T-helper 9 cell (primary cell): Measurements from ENCODE around the gene HOXA4.

Source experiments
- DNase-seq: peaks from one replicate; pipeline ENCODE4 v3.0.0-alpha.2; 2020

Gene HOXA4

DNA sequence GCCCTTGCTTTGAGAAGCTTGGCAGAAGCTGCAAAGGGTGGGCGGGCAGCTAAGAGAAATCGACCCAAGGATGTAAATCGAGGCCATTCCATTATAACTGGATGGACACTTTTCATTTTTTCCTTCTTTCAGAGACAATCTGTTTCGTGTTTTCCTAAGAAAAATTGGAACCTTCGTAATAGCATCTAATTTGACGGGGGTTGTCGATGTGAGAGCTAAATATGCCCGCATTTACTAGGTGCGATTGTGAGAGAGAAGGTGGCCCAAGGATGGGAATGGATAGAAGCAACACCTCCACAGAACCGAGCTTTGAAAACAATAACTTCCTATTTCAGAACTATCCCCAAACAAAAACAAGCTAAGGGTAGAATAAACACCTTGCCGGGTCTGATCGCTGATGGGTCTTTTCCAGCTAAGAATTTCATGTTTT is 848 bp upstream of the HOXA4 start:
- DNase-seq: no peak

DNA sequence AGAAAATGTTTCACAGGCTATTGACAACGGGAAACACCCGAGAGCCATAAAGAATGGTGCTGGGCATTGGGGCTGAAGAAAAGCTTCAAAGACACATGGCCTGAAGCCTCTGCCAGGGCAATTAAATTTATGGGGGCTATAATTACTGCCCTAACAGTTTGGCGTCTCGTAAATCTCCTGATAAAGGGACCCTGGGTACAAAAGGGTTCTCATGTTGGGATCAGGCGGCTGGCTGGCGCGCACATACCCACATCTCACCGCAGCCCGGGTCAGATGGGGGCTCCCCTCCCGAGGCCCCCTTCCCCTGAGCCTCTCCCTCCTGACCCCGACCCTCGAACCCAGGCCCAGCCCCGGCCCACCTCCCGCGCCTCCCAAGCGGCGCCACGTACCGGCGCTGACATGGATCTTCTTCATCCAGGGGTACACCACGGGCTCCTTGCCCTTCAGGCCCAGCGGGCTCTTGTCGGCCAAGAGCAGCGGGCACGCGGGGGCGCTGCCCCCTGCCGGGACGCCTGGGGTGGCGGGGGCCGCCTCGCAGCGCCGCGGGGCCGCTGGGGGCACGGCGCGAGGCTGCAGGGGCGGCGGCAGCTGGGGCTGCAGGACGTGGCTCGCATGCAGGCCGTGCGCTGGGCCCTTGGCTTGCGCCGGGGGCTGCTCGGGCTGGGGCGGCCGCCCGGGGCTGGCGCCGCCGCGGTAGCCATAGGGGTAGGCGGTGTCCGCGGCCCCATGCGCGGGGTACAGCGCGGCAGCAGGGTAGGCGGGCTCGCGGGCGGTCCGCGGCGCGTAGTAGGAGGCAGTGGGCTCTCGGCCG is 623 bp downstream of the HOXA4 start:
- no peak for DNase-seq

DNA sequence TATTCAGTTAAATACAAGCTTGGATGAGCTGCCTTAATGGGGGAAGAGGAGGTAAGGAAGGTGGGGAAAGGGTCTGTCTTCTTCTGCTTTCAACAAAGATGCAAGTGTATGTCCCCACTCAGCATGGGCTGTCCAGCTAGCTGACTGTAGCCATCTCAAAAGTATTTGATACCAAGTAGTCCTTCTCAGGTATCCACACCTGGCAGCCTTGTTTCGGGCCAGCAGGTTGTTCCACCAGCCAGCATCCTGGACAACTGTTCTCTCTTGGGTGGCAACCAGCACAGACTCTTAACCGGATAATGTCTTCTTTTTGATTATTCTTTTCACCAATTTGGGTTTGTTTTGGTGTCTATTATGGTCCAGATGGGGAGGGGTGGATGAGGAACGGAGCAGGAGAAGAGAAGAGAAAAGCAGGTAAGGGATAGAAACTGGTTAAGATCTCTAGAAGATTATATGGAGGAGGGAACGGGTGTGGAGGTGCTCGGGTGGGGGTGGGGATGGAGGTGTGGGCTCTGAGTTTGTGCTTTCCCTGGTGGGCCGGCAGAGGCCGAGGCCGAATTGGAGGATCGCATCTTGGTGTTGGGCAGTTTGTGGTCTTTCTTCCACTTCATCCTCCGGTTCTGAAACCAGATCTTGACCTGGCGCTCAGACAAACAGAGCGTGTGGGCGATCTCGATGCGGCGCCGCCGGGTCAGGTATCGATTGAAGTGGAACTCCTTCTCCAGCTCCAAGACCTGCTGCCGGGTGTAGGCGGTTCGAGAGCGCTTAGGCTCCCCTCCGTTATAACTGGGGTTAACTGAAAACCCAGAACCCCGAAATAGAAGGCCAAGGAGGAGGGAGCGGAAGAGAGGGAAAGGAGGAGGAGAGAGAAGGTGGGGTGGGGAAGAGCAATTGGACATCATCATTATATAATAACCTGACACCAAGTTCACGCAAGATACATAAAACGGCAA is 1.5 kb downstream of the HOXA4 start:
- DNase-seq: no peak

DNA sequence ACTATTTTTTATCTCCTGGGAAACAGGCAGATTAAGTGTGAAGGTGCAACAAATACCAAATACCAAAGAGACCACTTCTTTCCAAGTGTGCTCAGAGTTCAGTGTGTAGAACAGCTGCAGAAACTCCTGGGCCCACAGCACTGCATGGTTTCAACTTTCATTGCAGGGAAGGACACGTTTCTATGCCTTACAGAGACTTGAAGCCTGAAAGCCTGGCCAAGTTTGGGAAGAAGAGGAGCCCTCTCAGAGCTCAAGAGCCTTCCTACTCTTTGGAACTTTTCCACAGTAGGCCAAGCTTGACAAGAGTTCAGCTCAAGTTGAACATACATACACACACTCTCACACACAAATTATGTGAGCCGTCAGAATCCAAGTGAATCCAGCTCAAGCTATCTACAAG is 2.5 kb downstream of the HOXA4 start:
- no peak for DNase-seq

DNA sequence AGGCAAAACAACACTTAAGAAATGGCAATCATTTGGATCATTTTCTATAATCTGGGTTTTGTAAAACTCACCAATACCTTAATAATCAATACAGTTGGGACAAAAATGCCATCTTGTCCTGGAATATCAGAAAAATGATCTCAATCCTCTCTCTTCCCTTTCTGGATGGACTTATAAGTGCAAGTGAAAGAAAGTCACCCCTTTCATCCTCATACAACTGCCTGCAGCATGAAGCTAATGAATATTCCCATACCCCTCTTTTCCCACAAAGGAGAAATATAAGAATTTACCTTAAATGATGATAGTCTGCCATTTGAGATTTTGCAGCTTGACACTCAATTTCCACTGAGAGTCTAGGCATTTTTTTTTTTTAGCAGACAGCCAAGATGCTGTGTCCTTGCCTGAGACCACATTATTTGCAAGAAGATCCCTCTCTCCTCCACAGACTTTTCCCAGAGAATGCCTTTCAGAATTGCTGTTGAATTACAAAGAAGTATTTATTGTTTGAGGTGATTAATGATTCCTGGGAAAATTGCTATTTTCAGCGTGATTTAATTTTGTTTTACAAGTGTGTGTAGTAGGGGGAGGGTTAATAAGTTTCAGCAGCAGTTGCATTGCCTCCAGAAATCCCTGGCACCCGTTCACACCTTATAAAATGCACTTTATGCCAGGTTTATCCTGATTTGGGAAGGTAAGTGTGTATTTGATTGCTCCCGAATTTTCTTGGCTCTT is 3.8 kb downstream of the HOXA4 start:
- DNase-seq: no peak

DNA sequence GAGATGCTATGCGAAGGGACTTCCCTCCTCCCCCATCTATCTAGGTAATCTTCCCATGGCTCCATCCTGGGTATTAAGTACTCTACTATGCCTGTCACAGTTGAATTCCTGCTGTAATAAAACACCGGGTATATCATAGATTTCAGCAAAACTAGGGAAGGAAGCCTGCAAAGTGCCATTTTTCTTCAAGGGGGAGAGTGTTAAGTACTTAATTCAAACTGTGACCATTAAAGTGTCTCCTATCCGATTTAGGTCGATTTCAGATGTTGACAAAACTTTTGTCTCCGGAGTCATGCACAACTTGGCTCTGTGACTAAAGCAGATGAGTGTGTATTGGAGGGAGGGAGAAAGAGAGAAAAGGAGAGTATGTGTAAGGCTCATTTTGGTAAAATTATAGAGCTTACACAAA is 4.6 kb downstream of the HOXA4 start:
- DNase-seq: no peak

DNA sequence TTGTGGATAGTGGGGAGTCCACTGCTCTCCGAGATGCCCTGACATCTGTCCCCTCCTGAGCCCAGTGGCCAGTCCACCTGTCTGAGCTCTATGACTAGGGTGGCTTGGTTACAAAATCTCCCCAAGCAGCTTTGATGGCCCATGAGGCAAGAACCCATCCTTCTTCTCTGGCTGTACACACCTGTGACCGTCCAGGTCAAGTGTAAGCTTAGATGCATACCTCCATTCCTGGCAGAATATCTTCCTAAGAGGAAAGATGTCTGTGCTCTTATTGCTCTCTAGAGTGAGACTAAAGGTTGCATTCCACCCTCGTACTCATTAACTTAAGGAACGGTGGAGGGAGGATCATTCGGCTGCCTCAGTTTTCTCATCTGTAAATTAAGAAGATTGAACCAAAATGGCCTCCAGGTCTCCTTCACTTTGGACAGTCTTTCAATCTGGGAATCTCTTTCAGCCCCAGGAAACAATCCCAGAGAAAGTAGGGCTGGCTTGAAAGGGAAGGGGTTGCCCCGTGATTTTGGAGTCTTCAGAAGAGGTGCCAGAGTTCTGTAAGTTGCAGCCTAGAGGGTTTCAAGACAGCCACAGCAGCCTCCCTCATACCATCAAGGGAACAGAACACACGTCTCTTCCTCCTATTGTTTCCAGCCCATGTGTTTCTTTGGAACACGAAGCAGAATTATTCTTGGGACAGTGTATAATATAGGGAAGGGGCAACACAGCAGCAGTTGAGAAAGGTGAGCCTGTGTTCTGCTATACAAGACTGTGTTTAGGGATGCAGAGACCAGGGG is 5.5 kb downstream of the HOXA4 start:
- DNase-seq: no peak

DNA sequence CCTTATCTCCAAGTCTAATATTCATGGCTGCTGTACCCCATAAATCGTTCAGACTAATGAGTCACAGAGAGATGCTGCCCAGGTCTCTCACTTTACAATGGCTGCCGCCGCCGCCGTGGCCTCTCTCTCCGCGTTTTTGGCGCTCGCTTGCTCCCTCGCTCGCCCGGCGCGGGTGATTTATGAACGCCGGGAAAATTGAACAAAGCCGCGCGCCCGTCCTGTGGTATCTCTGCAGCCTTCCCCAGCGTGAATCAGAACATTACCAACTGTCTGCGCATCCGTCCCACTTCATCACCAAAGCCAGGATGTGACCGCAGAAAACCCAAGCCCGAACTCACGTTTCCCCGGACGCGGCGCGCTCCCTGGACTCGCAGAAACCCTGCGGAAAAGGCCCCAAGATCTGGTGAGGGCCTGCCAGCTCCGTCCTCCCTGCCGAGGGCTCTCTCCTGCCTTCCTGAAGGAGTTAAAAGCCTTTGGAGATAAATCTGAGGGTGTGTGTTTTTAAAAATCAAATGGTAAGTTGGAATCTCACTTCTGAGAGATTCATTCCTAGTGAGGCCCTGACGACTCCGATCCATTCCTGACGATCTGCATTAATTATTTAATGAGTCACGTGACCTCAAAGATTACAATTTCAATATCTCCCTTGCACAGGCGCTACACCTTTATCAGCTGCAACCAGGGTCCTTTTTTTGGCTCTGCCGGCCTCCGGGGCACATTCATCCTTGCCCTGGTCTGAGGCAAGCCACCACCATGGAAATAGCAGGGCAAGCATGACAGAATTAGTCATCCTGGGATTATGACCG is 6.3 kb downstream of the HOXA4 start:
- DNase-seq: no peak

DNA sequence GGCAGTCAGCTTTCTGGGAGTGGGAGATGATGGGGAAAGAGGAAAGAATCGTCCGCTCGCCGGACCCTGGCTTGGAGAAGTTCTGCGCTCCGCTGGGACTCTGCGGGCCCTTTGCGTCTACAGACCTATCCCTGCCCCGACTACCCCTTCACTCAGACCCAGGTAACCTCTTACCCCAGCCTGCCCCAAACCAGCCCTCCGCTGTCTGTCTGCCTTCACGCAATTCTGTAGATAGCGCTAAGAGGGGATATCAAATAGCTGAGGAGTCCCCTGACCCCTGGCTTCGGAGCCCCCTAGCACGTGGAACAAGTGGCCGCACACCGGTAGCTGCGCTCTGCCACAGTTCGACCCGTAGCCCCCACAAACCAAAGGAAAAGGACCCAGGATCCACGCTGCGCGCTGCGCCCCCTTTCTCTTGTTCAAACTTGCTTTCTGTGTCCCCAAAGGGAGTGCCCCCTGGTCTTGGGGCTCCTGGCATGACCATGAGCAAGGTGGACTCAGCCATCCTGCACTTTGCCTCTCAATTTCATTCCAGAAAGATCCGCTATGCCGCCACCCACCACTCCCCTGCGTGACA is 7.0 kb downstream of the HOXA4 start:
- no peak for DNase-seq

DNA sequence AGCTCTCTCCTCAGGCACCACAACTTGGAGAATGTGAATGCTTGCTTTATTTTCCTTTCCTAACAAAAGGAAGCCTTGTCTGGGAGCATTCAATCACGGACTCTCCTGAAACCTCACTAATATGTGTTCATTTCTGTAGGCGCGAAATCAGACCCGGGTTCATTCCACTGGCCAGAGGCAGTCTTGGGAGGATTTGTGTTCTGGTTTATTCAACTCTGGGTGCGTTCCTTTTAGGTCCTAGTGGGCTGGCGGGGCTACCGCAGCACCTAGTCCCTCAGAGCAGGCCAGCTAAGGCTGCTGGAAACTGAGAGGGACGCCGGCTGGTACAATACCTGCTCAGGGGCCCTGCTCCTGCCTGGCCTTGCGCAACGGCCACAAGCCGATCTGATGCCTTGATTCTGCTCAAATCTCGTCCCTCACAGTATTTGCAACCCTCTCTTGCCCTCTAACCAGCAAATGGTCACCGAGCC is 7.5 kb downstream of the HOXA4 start:
- no peak for DNase-seq

DNA sequence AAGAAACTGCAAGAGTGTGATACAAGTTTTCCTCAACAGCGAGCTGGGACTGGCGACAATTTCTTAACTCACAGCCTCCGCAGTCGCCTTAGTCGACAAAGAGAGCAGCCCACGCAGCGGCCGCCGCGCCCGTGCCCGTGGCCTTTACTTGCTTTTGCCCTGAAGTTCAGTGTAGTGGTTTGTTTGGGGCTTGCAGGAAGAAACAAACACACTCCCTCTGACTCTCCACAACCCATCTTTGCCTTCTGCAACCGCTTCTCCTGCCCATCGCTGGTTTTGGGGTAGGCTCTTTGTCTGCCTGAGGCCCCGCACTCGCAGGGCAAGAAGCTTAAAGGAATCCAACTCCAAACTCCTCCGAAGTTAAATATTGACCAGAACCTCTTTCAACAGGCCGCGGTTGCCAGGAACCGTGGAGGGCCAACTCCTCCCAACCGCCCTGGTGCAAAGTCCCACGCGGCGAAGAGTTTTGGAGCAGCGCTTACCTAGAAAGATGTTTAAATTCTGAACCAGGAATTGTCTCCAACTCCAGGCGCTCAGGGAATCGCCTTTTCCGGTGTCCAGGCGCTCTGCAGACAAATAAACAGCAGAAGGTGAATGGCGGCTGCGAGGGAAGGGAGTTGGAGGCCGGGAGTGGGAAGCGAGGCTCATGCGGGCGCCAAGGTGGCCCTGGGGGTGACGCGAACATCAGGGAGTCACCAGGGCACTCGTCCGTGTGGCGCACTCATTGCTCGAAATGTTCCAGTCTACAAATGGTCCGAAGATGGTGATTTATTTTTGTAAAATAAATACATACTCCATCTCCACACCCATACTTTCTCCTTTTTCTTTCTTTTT is 8.3 kb downstream of the HOXA4 start:
- DNase-seq: no peak

DNA sequence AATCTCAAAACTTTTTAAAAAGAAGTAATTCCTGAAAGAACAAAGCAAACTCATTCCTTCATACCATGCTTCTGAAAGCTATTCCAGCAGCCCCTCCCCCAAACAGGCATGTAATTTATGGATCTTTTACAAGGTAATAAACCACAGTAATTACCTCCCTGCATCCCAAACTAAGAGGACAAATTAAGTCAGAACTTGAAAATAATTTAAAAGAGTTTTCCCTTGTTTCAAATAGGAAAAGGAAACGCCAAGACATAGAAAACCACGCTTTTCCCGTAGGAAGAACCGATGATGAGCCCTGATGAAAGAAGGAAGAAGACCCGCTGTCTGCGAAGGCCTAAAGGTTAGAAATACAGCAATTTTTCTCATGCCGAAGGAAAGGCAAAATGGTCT is 8.9 kb downstream of the HOXA4 start:
- no peak for DNase-seq

DNA sequence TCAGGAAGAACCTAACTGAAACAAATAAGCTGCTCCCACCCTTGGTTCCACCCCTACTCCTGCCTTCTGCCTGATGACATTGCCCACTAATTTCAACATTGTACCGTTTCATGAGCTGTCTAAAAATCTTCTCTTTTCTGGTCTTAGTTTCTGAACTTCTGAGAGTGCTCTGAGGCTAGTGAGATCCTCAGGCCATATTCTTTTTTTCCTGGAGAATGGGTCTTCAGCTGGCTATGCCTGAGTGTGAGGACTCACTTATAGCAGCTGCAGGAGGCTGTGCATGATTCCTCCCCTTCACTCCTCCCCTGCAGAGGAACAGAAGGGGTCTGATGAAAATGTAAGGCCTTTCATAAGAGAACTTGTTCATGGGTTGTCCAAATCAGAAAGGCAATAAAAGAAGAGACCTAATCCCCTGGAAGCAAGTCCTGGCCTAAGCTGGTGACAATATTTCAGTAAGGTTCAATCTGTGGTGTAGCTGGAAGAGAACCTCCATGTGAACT is 11.1 kb downstream of the HOXA4 start:
- no peak for DNase-seq

DNA sequence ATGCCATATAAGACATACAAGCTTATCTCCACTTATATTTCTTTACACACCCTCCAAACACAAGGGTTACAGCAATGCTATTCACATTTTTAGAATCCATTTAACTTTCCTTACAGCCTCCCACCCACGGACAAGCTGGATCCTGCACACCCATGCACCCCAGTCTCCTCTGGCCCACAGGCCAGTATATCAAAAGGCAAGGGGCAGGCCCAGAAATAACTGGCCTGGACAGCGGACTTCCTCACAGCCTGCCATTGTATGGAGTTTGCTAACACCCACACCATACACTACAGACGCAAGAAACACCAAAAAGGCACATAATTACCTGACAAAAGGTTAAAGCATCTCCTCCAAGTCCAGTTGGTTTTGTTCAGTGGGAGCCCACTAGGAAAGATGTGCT is 12.0 kb downstream of the HOXA4 start:
- DNase-seq: no peak

DNA sequence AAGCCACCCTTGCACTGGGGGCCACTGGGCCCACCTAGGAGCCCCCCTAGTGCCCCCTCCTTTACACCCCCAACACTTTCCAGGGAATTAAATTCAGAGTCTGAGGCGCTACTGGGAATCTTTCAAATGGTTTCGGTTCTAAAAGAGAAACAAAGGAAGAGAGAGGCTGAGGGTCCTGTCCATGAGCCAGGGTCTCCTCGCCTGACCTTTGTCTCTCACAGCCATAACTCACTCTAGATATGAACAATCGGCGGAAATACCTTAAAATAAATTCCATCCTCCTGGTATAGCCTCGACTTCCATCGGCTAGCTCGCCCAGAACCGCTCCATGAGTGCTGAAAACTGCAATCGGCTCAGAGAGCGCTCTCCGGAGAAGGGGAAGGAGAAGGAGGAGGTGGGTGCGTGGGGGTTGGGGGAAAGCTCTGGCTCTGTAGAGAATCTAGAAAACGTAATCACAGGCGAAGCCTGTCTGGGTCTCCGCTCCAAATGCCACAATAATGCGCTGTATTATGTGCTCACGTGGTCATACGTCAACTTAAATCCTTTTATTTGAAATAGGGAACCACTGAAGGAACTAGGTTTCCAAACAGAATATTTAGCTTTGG is 12.6 kb downstream of the HOXA4 start:
- DNase-seq: no peak

DNA sequence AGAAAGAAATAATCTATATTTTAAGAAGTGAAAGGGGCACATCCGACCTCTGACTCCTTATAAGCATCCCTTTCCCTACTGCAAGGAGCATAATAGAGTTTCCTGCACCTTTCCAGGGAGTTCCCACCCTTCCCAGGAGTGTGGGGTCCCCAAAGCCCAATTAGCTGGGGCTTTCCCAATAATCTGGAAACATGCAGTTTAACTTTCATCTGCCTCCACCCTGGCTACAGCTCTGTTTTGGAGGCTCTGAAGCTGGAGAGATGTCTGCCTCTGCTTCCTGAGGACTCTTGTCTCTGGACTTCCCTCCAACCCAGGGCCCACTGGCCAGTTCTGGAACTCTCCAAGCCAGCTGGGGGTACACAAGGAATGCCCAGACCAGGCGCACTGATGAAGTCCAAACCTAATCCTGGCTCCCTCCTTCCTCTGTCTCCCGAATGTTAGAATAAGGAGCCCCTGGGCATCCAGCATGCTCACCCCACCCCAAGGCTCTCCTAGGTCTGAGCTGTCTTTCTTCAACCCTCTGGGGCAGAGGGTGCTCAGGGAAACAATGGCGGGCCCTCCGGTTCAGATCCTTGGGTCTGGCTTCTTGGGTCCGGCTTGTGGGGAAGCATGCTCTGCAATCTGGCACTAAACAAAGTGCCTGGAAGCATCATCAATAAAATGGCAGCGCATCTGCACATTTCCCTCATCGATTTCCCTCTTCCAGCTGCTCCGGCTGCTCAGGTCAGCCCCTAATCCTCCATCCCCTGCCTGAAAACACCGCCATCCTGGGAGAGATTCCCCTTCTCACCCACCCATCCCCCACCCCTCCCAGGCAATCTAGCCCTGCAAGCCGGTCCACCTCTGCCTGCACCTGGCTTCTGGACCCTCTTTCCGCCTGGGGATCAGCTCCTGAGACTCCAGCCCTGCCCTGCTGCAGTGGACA is 13.3 kb downstream of the HOXA4 start:
- DNase-seq: no peak

DNA sequence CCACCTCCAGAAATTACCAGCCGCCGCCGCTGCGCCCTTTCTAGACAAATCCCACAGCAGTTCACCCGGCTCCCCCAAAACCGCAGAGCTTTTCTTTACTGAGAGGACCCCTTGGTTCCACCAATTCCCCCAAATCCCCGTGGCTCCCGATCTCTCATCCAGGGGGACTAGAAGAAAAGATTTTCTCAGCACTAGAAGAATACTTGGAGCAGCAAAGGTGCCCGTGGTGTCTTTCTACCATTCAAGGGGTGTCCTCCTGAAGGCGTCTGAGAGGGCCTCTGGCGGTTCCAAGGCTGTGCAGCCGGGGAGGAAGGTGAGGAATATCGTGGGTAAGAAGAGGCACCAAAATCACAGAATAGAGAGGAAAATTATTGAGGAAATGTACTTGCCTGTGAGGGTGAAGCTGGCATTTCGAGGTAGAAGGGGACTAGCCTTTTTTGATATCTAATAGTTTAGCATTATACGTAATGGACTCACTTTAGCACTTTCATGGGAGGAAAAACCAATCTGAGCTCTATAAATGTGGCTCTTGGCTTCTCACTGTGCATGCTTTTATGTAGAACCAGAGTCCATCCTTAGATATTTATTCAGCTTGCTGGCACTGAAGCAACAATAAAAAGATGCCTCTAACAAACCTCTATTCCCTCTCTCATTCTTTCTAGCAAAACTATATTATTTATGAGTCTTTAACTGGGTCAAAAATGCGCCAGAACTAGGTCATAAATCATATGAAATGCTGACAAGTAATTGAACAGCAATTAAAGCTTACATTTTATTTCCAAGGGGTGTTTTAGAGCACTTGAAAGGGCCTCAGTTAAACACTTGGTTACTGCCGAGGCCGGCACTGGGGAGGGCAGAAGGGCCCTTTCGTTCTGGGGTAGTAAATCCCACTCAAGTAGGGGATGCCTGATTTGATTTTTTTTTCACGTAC is 14.3 kb downstream of the HOXA4 start:
- no peak for DNase-seq
